BLaER1 (cell line): ENCODE results near the gene KCNK4.
A peak's percentile ranks its signal among the peaks of the same experiment; 100 is the strongest.

Source experiments
- H3K27ac ChIP-seq: shearing (Covaris generic); formaldehyde crosslinking; 2 replicates; pipeline ENCODE4 v1.8.1; 2022
- H3K27me3 ChIP-seq: shearing (Covaris generic); formaldehyde crosslinking; 2 replicates; pipeline ENCODE4 v1.8.1; 2022
- H3K36me3 ChIP-seq: shearing (Covaris generic); formaldehyde crosslinking; 2 replicates; pipeline ENCODE4 v1.8.1; 2022
- H3K4me1 ChIP-seq: shearing (Covaris generic); formaldehyde crosslinking; 2 replicates; pipeline ENCODE4 v1.8.1; 2022
- H3K4me2 ChIP-seq: shearing (Covaris generic); formaldehyde crosslinking; 2 replicates; pipeline ENCODE4 v1.8.1; 2022
- H3K4me3 ChIP-seq: shearing (Covaris generic); formaldehyde crosslinking; 2 replicates; pipeline ENCODE4 v1.8.1; 2022
- H3K9ac ChIP-seq: shearing (Covaris generic); formaldehyde crosslinking; 2 replicates; pipeline ENCODE4 v1.8.1; 2022
- H3K9me3 ChIP-seq: shearing (Covaris generic); formaldehyde crosslinking; 2 replicates; pipeline ENCODE4 v1.8.1; 2022
- H4K20me1 ChIP-seq: shearing (Covaris generic); formaldehyde crosslinking; 2 replicates; pipeline ENCODE4 v1.8.1; 2022
- Cebpa-rat ChIP-seq: shearing (Covaris generic); IDR thresholded peaks from 2 replicates; pipeline ENCODE4 v1.8.1; 2022

Gene KCNK4

GRCh38 chr11:64261556-64262080, 29.5 kb upstream of the KCNK4 start:
- Histone ChIP-seq H4K20me1 (no peaks in the 10 kb centered on the region), H3K27ac (no peak overlapping the region), H3K9ac (no peak overlapping the region), H3K4me2 (no peak overlapping the region), H3K9me3 (no peaks in the 10 kb centered on the region), H3K4me1 (peaks cover 40% of the 10 kb centered on the region), H3K27me3 (no peaks in the 10 kb centered on the region), H3K36me3 (peaks cover 87% of the 10 kb centered on the region), H3K4me3 (no peak overlapping the region)
- no peak for TF ChIP-seq Cebpa-rat

DNA sequence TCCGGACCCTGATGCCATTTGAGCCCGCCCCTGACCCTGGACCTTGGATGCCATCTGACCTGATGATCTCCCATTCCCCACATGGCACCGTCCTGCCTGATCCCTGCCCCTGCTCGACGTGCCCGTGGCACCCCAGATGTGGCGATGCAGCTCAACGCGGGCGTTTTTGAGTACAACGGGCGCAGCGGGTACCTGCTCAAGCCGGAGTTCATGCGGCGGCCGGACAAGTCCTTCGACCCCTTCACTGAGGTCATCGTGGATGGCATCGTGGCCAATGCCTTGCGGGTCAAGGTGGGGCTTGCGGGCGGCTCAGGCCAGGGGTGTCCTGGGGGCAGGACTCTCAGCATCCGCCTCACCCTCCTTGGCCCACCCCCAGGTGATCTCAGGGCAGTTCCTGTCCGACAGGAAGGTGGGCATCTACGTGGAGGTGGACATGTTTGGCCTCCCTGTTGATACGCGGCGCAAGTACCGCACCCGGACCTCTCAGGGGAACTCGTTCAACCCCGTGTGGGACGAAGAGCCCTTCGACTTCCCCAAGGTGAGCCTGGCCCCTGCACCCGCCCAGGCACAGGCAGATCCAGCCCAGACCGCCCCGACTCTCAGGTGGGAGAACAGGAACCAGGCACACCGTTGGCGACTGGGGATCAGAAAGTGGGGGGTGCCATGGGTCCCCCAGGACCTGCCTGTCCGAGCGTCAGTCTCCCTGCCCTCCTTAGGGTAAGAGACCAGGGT, 28.7 kb upstream of the KCNK4 start:
- H3K27me3 ChIP-seq: no peaks in the 10 kb centered on the region
- H3K4me2 ChIP-seq: no peak overlapping the region
- no peaks in the 10 kb centered on the region for H4K20me1 ChIP-seq
- H3K27ac ChIP-seq: peak overlapping the region; percentile 100
- H3K36me3 ChIP-seq: peaks cover 78% of the 10 kb centered on the region
- H3K4me1 ChIP-seq: peaks cover 48% of the 10 kb centered on the region
- no peaks in the 10 kb centered on the region for H3K9me3 ChIP-seq
- no peak overlapping the region for H3K4me3 ChIP-seq
- H3K9ac ChIP-seq: no peak overlapping the region; the same call in 1 of the 2 replicates
- TF ChIP-seq Cebpa-rat: no peak

DNA sequence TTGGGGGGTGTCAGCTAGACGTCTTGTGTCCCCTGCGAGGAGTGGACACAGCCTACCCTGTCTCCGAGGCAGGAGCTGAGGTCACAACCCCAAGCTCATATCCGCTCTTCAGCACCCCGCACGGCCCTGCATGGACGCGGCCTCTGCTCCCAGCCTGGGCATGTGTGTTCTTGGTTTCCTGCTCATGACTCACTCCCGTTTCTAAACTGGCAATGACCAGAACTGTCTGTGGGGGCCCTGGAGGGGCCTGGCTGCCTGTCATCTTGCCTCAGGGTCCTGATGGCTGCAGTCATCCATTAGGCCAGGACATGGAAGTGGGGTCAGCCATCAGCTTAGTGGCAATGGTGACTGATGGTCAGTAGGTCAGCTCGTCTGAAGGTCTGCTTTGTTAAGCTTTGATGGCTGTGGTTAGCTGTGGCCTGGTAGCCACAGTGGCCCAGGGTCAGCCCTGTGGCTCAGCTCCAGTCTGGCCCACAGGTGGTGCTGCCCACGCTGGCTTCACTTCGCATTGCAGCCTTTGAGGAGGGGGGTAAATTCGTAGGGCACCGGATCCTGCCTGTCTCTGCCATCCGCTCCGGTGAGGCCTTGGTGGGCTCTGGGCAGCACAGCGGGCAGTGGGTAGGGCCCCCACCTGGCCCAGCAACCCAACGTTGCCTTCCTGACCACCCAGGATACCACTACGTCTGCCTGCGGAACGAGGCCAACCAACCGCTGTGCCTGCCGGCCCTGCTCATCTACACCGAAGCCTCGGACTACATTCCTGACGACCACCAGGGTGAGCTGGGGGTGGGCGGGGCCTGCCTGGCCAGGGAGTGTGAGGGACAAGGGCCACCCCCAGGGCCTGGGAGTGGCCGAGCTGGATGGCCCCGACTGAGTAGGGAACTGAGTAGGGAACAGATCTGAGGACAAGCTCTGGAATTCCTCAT, 27.8 kb upstream of the KCNK4 start:
- TF ChIP-seq Cebpa-rat: no peak
- Histone ChIP-seq H3K27ac (peak overlapping the region; percentile 100), H3K4me2 (peak overlapping the region; percentile 96; the same call in 1 of the 2 replicates), H3K27me3 (no peaks in the 10 kb centered on the region), H3K4me1 (peaks cover 57% of the 10 kb centered on the region), H3K9me3 (no peaks in the 10 kb centered on the region), H3K4me3 (no peak overlapping the region), H4K20me1 (no peaks in the 10 kb centered on the region), H3K36me3 (peaks cover 70% of the 10 kb centered on the region), H3K9ac (peak overlapping the region; percentile 68; the same call in 1 of the 2 replicates)

- Histone ChIP-seq H3K36me3 (peaks cover 64% of the 10 kb centered on the region), H3K4me1 (peaks cover 63% of the 10 kb centered on the region), H3K9me3 (no peaks in the 10 kb centered on the region), H3K4me3 (no peak overlapping the region), H4K20me1 (no peaks in the 10 kb centered on the region), H3K27ac (peak overlapping the region; percentile 100), H3K27me3 (no peaks in the 10 kb centered on the region), H3K9ac (peak overlapping the region; percentile 68), H3K4me2 (peak overlapping the region; percentile 96)
- no peak for TF ChIP-seq Cebpa-rat
Observed at GRCh38 chr11:64263947-64264317, 27.2 kb upstream of the KCNK4 start.

- no peaks in the 10 kb centered on the region for H3K9me3 ChIP-seq
- peaks cover 65% of the 10 kb centered on the region for H3K4me1 ChIP-seq
- H3K27me3 ChIP-seq: no peaks in the 10 kb centered on the region
- no peaks in the 10 kb centered on the region for H4K20me1 ChIP-seq
- no peak for TF ChIP-seq Cebpa-rat
- H3K4me2 ChIP-seq: peak overlapping the region; percentile 96
- H3K27ac ChIP-seq: peak overlapping the region; percentile 100
- no peak overlapping the region for H3K4me3 ChIP-seq
- peaks cover 59% of the 10 kb centered on the region for H3K36me3 ChIP-seq
- peak overlapping the region; percentile 68 for H3K9ac ChIP-seq
Observed at GRCh38 chr11:64264371-64264852, 26.7 kb upstream of the KCNK4 start.

- Histone ChIP-seq H4K20me1 (no peaks in the 10 kb centered on the region), H3K27ac (peak overlapping the region; percentile 100), H3K27me3 (no peaks in the 10 kb centered on the region), H3K4me2 (peak overlapping the region; percentile 96), H3K36me3 (peaks cover 48% of the 10 kb centered on the region), H3K4me1 (peaks cover 65% of the 10 kb centered on the region), H3K4me3 (peak overlapping the region; percentile 83), H3K9ac (peak overlapping the region; percentile 97), H3K9me3 (no peaks in the 10 kb centered on the region)
- no peak for TF ChIP-seq Cebpa-rat
Observed at GRCh38 chr11:64265176-64266160, 25.6 kb upstream of the KCNK4 start.

DNA sequence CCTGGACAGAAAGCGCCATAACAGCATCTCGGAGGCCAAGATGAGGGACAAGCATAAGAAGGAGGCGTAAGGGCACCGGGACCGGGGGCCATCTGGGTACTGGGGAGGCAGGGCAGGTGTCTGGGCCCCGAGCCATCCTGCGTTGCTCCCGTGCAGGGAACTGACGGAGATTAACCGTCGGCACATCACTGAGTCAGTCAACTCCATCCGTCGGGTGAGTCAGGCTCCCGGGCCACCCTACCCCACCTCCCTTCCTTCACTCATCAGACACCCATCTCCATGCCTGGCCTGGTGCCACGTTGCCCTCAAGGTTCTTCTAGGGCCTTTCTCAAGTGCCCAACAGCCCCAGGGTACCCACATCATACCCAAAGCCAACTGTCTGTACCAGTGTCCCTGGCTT, 24.8 kb upstream of the KCNK4 start:
- Histone ChIP-seq H3K4me2 (peak overlapping the region; percentile 96), H4K20me1 (no peaks in the 10 kb centered on the region), H3K4me3 (peak overlapping the region; percentile 83), H3K27ac (peak overlapping the region; percentile 100), H3K9ac (peak overlapping the region; percentile 97), H3K4me1 (peaks cover 65% of the 10 kb centered on the region), H3K27me3 (no peaks in the 10 kb centered on the region), H3K9me3 (no peaks in the 10 kb centered on the region), H3K36me3 (peaks cover 41% of the 10 kb centered on the region)
- no peak for TF ChIP-seq Cebpa-rat

- no peak for TF ChIP-seq Cebpa-rat
- Histone ChIP-seq H3K4me3 (peak overlapping the region; percentile 83), H3K9ac (peak overlapping the region; percentile 97), H3K27me3 (no peaks in the 10 kb centered on the region), H4K20me1 (no peaks in the 10 kb centered on the region), H3K4me2 (peak overlapping the region; percentile 96), H3K27ac (peak overlapping the region; percentile 100), H3K36me3 (peaks cover 31% of the 10 kb centered on the region), H3K4me1 (peaks cover 74% of the 10 kb centered on the region), H3K9me3 (no peaks in the 10 kb centered on the region)
Observed at GRCh38 chr11:64267207-64267945, 23.7 kb upstream of the KCNK4 start.
